Measurements from ENCODE around the gene SMARCC1. TPM values are rescaled to one million over a fixed set of nuclear protein-coding genes. Genes with fewer than 3 reads are reported as not detected.
"Not testable (repeated sequence)": the region's sequence is repeated elsewhere in the genome, so short reads cannot be mapped to it uniquely, and the experiment has no call there.

Gene SMARCC1
- 100 to 1,000 TPM in 1 of 8 experiments, 10 to 100 TPM in 7; 35.9 to 114 (median 55.4) TPM for total RNA-seq

DNA sequence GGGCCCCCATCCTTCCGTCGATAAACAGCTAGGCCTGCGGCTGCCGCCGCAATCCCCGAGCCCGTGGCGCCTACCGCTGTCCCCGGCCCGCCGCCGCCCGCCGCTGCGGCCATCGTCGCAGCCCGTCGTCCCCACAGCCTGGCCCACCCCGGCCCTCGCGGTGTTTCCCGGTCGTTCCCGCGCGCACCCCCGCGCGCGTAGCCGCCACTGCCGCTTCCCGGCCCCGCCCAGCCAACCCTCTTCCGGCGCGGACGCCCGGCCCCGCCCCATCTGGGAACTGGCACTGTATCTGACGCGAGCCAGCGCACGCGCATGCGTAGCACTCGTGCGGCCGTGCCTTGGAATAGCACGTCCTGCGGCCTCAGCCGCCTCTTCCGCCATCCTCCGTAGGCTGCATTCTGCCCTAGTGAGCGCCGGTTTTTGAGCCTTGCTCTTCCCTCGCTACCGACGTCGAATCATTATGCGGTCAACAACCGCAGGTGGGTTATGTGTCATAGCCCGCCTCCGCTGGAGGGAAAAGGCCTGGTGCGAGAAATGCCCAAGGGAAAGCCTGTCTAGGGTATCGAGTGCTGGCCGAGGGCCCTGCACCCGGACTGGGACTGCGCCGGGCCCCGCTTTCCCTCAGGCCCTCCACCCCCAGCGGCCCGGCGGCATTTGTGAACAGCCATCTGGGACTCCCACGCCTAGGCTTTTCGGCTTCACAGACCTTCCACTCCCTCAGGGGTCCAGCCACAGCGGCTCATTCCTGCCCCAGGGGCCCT is at the start of gene SMARCC1:
SMARCC1 (minus strand) TSS at position 209 of the 761 bp plus-strand sequence; CDS start at position 113, 96 bp downstream.
- peak; percentile 87 to 95 (median 91) for ATAC-seq (replicated peaks in 6 of 8)

GRCh38 chr3:47829482-47829881 is 47.8 kb upstream of the SMARCC1 start:
- 80 to 100% (median 99%) methylated on average over 1 to 9 of the region's 9 CpGs for WGBS, 10 experiments
- H3K4me1 ChIP-seq (replicated peaks in 1 of 2); H3K4me3 ChIP-seq; H3K27ac ChIP-seq; ATAC-seq (replicated peaks in 6 of 8): not testable (repeated sequence)
- in situ Hi-C loops (cut with MboI; ENCODE audit: low pct_unique_long_range_greater_than_20kb in 2 of 9, low sequenced_read_pairs in 9 of 9, unreplicated experiment in 9 of 9) = loop anchor here in 4 of 9 experiments (25.0 kb wide), 2 partner anchors 158 to 333 kb away; no protein-coding TSS in a partner anchor

More for the DNA sequence above, at the start of gene SMARCC1:
- Histone ChIP-seq H3K27ac (peak within 1 kb of the TSS; percentile 98 to 99), H3K4me1 (replicated peaks in 1 of 2) (peaks cover 4 to 10% of the 10 kb centered on the region in 2 donors), H3K4me3 (peak within 1 kb of the TSS; percentile 70 to 95 (median 88))
- in situ Hi-C loops (cut with MboI; ENCODE audit: low pct_unique_long_range_greater_than_20kb in 2 of 9, low sequenced_read_pairs in 9 of 9, unreplicated experiment in 9 of 9) = loop anchor here in 6 of 9 experiments (10.0 to 25.0 kb wide), 3 partner anchors 245 to 270 kb away; partner anchors contain the start of gene ELP6 (in 3 of the 6)
- 0 to 2% (median 0%) methylated on average over 1 to 10 of the region's 79 CpGs; no CpG with 5 or more reads in 2 of the 10 experiments for WGBS, 10 experiments

DNA sequence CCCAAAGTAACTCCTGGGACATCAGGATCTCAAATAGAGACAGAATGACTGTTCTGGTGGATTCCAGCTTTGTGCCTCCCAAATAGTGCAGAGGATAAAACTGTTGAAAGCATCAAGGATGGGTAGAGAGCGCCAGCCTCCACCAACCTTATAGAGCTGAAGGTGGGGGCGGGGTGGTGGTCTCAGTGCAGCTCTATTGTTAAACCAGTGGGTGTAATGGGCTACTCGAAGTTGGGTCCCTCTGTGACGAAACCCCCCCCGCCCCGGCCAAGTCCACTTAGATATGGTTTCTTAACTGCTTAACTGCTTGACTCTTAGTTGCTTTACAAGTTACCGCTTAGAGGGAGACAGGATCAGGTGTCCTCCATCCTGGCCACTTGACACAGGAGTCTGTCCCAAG is 43.9 kb upstream of the SMARCC1 start:
- peaks cover 9 to 14% of the 10 kb centered on the region in 2 donors for H3K4me1 ChIP-seq (replicated peaks in 1 of 2)
- peak overlapping the region in 1 of 2 donors; percentile 83 for H3K27ac ChIP-seq
- H3K4me3 ChIP-seq = peak overlapping the region; percentile 63 to 91 (median 89)
- in situ Hi-C loops (cut with MboI; ENCODE audit: low pct_unique_long_range_greater_than_20kb in 2 of 9, low sequenced_read_pairs in 9 of 9, unreplicated experiment in 9 of 9) = loop anchor here in 4 of 9 experiments (25.0 kb wide), 2 partner anchors 162 to 337 kb away; no protein-coding TSS in a partner anchor
- no peak for ATAC-seq (replicated peaks in 6 of 8)
- 0 to 50% (median 11%) methylated on average over 1 to 7 of the region's 7 CpGs; no CpG with 5 or more reads in 5 of the 10 experiments for WGBS, 10 experiments

DNA sequence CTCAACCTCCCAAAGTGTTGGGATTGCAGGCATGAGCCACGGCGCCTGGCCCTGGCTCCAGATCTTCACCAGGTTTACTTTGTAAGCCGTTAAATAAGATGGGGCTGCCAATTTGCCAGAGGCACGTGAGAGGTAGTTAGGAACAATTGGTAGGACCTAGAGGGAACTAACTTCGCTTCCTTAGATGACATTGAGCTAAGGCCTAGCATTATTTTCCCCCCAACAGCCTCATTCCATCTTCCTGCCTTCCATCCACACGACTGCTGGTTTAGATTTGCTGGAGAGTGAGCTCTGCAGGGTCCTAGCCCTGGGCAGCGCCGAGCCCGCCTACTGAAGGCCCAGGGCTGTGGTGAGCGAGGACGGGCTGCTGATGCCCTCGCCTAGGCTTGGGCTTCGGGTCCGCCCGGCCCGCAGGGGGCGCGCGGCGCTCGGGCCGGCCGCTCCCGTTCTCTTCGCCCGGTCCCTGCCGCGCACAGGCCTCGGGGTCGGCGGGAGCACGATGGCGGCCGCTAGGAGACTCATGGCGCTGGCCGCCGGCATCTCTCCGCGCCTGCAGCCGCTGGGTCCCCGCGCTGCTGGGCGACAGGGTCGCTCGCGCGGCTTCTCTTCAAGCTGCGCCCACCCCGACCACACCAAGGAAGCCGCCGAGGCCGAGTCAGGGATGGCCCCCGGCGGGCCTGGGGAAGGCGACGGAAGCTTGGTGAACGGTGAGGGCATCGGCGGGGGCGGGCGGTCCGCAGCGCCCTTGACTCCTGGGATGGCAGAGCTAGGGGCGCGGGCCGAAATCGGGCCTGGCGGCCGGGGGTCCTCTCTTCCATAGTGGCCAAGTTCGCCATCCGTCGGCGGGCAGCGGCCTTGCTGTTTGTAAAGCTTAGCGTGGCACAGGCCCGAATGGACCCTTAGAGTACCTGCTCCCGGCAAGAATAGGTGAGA is 43.1 kb upstream of the SMARCC1 start:
- ATAC-seq (replicated peaks in 6 of 8) = peak; percentile 98 to 99 (median 99)
- 1 to 46% (median 29%) methylated on average over 5 to 30 of the region's 77 CpGs; no CpG with 5 or more reads in 5 of the 10 experiments for WGBS, 10 experiments
- Histone ChIP-seq H3K4me3 (peak overlapping the region; percentile 63 to 91 (median 89)), H3K4me1 (replicated peaks in 1 of 2) (peaks cover 9 to 14% of the 10 kb centered on the region in 2 donors), H3K27ac (peak overlapping the region; percentile 64 to 83)
- in situ Hi-C loops (cut with MboI; ENCODE audit: low pct_unique_long_range_greater_than_20kb in 2 of 9, low sequenced_read_pairs in 9 of 9, unreplicated experiment in 9 of 9) = loop anchor here in 4 of 9 experiments (25.0 kb wide), 2 partner anchors 162 to 337 kb away; no protein-coding TSS in a partner anchor

DNA sequence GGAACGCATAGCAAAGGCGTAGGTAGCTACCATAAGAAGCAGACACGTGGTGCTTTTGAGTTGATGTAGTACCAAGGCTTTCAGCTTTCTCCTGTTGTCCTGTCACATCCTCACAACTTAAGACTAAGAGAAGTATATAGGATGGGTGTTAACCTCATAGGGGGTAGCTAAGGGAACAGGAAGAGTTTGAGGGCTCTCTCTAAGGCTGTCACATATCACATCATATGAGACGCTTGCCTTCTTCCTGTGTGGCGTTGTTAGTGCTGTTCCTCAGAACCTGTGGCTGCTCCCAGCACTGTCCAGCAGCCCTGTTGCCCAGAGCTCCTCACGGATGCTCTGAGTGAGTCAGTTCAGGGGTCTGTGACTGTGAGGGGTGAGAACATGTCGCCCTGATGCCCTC is 35.9 kb upstream of the SMARCC1 start:
- WGBS, 10 experiments = 76 to 100% (median 89%) methylated on average over 1 to 6 of the region's 7 CpGs; no CpG with 5 or more reads in 3 of the 10 experiments
- in situ Hi-C loops (cut with MboI; ENCODE audit: low pct_unique_long_range_greater_than_20kb in 2 of 9, low sequenced_read_pairs in 9 of 9, unreplicated experiment in 9 of 9) = no loop called here
- ATAC-seq (replicated peaks in 6 of 8) = no peak
- no peak overlapping the region for H3K4me3 ChIP-seq
- no peak overlapping the region for H3K27ac ChIP-seq
- H3K4me1 ChIP-seq (replicated peaks in 1 of 2) = no peaks in the 10 kb centered on the region

DNA sequence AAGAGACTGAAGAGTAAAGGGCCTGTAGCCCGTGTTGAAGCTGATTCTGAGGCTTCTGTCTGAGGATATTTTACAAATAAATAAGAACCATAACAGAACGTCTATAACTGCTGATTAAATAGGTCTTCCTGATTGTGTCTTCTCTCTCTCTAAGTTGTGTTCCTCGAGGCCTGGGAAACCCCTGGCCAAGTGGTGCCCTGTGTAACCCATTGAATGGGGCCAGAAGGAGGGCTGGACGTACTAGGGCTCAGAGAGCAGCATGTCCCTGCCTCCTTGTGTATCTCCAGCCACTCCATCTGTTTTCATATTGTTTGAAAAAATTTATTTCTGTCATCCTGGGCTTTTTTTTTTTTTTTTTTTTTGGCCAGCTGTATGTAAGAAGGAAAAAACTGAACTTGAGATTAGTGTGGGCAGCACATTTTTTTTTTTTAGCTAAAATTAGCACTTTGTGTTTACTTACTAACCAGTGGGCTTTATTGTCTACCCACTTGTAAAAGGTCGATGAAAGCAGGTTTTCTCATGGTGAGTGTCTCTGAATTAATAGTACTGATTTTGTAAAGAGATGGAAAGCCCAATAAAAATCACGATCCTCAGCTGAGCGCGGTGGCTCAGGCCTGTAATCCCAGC is 32.0 kb upstream of the SMARCC1 start:
- Histone ChIP-seq H3K4me1 (replicated peaks in 1 of 2) (no peaks in the 10 kb centered on the region), H3K4me3 (no peak overlapping the region), H3K27ac (no peak overlapping the region)
- 50 to 100% (median 71%) methylated on average over 1 to 7 of the region's 8 CpGs for WGBS, 10 experiments
- ATAC-seq (replicated peaks in 6 of 8) = no peak
- in situ Hi-C loops (cut with MboI; ENCODE audit: low pct_unique_long_range_greater_than_20kb in 2 of 9, low sequenced_read_pairs in 9 of 9, unreplicated experiment in 9 of 9) = no loop called here

DNA sequence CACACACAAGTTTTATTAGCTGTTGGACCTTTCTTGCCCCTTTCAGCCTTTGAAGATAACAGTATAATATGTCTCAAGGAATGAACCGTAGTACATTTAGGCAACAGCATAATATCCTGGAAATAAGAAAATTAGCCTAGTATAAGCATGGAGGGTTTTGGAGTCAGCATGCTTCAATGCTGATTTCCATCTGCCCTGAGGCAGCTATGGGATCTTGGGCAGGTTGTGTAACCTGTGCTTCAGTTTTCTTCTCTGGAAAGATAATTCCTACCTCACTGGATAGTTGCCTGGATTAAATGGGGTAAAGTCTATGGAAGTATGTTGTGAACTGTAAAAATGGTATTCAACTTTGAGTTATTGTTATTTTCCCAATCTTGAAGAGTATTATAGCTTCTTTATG is 22.9 kb upstream of the SMARCC1 start:
- in situ Hi-C loops (cut with MboI; ENCODE audit: low pct_unique_long_range_greater_than_20kb in 2 of 9, low sequenced_read_pairs in 9 of 9, unreplicated experiment in 9 of 9) = no loop called here
- no peak for ATAC-seq (replicated peaks in 6 of 8)
- H3K4me1 ChIP-seq (replicated peaks in 1 of 2) = peaks cover 8 to 14% of the 10 kb centered on the region in 2 donors
- no peak overlapping the region for H3K27ac ChIP-seq
- 100% methylated on average over 1 of the region's 1 CpG; no CpG with 5 or more reads in 3 of the 10 experiments for WGBS, 10 experiments
- H3K4me3 ChIP-seq = no peak overlapping the region

DNA sequence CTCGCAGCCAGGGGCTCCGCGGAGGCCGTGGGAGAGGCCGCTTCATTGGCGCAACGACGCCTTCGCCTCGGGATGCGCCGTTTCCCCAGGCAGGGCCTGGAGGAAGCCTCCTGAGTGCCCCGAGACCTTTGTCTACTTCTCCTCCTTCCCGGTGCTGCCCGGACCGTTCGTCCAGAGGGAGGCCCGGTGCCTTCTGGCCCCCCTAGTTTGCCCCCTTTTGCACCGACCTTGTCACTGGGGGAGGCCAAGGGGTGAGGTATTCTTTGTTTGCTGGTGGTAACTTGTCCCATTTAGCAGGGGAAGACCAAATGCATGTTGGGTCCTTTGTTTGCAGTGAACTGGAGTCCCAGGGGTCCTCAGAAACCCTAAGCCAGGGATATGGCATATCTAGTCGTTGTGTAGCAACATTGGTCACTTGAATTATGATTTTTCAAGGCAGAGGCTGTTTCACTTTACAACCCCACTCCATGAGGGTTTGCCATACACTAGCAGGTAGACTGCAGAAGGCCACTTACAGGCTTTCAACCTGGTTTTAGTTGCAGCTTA is 21.9 kb upstream of the SMARCC1 start:
- peak overlapping the region; percentile 60 to 99 (median 97) for H3K4me3 ChIP-seq
- ATAC-seq (replicated peaks in 6 of 8) = no peak
- peak overlapping the region; percentile 96 for H3K27ac ChIP-seq
- 0 to 17% (median 0%) methylated on average over 1 to 3 of the region's 20 CpGs; no CpG with 5 or more reads in 4 of the 10 experiments for WGBS, 10 experiments
- peaks cover 8 to 14% of the 10 kb centered on the region in 2 donors for H3K4me1 ChIP-seq (replicated peaks in 1 of 2)
- in situ Hi-C loops (cut with MboI; ENCODE audit: low pct_unique_long_range_greater_than_20kb in 2 of 9, low sequenced_read_pairs in 9 of 9, unreplicated experiment in 9 of 9) = no loop called here

GRCh38 chr3:47802734-47803479 is 21.2 kb upstream of the SMARCC1 start, which contains the start of gene DHX30:
DHX30 (plus strand) TSS chr3:47803138; CDS start chr3:47810684, 7,546 bp downstream.
- H3K4me3 ChIP-seq = peak within 1 kb of the TSS; percentile 60 to 99 (median 97)
- in situ Hi-C loops (cut with MboI; ENCODE audit: low pct_unique_long_range_greater_than_20kb in 2 of 9, low sequenced_read_pairs in 9 of 9, unreplicated experiment in 9 of 9) = no loop called here
- ATAC-seq (replicated peaks in 6 of 8) = peak; percentile 85 to 95 (median 93)
- peaks cover 8 to 14% of the 10 kb centered on the region in 2 donors for H3K4me1 ChIP-seq (replicated peaks in 1 of 2)
- peak within 1 kb of the TSS; percentile 96 for H3K27ac ChIP-seq
- WGBS, 10 experiments = 0 to 1% methylated on average over 7 to 28 of the region's 90 CpGs; no CpG with 5 or more reads in 8 of the 10 experiments

GRCh38 chr3:47799733-47800132 is 18.0 kb upstream of the SMARCC1 start:
- Histone ChIP-seq H3K27ac (no peak overlapping the region), H3K4me3 (no peak overlapping the region), H3K4me1 (replicated peaks in 1 of 2) (peaks cover 8 to 14% of the 10 kb centered on the region in 2 donors)
- in situ Hi-C loops (cut with MboI; ENCODE audit: low pct_unique_long_range_greater_than_20kb in 2 of 9, low sequenced_read_pairs in 9 of 9, unreplicated experiment in 9 of 9) = loop anchor here in 7 of 9 experiments (10.0 to 25.0 kb wide), 4 partner anchors 262 to 287 kb away; partner anchors contain the start of gene ELP6 (in 4 of the 7)
- ATAC-seq (replicated peaks in 6 of 8) = no peak
- 40 to 100% (median 83%) methylated on average over 1 to 3 of the region's 4 CpGs; no CpG with 5 or more reads in 1 of the 10 experiments for WGBS, 10 experiments

- Histone ChIP-seq H3K27ac (no peak overlapping the region), H3K4me3 (no peak overlapping the region), H3K4me1 (replicated peaks in 1 of 2) (no peaks in the 10 kb centered on the region)
- ATAC-seq (replicated peaks in 6 of 8) = no peak
- in situ Hi-C loops (cut with MboI; ENCODE audit: low pct_unique_long_range_greater_than_20kb in 2 of 9, low sequenced_read_pairs in 9 of 9, unreplicated experiment in 9 of 9) = loop anchor here in 7 of 9 experiments (10.0 to 25.0 kb wide), 4 partner anchors 257 to 282 kb away; partner anchors contain the start of gene ELP6 (in 4 of the 7)
- 64 to 100% (median 77%) methylated on average over 1 to 3 of the region's 4 CpGs; no CpG with 5 or more reads in 2 of the 10 experiments for WGBS, 10 experiments
Measured at GRCh38 chr3:47794544-47794943, 12.9 kb upstream of the SMARCC1 start.
